ENCODE results near the gene RAB37.

The RAB37 gene

DNA sequence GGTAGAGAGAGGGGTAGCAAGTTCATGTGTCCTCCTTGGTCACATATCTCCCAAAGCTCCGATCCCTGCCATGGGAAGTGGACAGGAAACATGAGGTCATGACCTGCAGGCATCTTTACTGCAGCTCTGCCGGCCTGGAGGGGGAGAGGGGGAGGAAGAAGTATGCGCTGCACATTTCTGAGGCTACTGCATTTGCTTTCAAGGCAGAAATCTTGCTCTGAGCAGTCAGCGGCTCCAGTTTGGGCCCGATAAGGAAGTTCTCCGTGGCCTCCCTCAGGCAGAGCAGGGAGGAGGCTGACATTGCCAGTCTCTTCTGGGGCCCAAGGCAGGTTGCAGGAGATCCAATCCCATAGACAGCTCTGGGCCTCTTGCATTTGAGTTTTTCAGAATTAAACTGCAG lies 9.9 kb downstream of the RAB37 start:
- WGBS: 41% methylated on average over 6 of the region's 6 CpGs
- H3K9me3 ChIP-seq (ENCODE audit: insufficient read depth, low read depth, low read length): no peaks in the 10 kb centered on the region
- no peak overlapping the region for H3K4me3 ChIP-seq (ENCODE audit: low read length)
- no peak overlapping the region for H3K9ac ChIP-seq (ENCODE audit: low read depth, low read length)
- peak overlapping the region; percentile 43; the same call in 1 of the 2 replicates for H3K27ac ChIP-seq (ENCODE audit: low read depth, low read length)
- H3K36me3 ChIP-seq (ENCODE audit: insufficient read depth, low read length): no peaks in the 10 kb centered on the region
- H3K4me1 ChIP-seq (ENCODE audit: insufficient read depth, low read length): peaks cover 48% of the 10 kb centered on the region
- peaks cover 6% of the 10 kb centered on the region; the same call in 1 of the 2 replicates for H3K27me3 ChIP-seq (ENCODE audit: insufficient read depth, low read length)

DNA sequence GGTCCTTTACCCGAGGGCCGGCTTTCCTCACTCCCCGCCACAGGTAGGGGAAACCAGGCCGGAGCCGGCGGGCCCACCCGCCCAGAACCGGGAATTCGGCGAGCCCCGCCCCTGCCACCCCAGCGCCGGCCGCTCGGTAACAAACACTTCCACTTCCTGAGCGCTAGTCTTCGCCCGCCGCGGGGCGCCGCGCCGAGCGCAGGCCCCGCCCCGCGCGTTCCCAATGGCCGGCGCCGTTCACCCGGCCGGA lies 11.1 kb downstream of the RAB37 start:
- no peak overlapping the region for H3K9ac ChIP-seq (ENCODE audit: low read depth, low read length)
- under 1% methylated on average over 34 of the region's 34 CpGs for WGBS

DNA sequence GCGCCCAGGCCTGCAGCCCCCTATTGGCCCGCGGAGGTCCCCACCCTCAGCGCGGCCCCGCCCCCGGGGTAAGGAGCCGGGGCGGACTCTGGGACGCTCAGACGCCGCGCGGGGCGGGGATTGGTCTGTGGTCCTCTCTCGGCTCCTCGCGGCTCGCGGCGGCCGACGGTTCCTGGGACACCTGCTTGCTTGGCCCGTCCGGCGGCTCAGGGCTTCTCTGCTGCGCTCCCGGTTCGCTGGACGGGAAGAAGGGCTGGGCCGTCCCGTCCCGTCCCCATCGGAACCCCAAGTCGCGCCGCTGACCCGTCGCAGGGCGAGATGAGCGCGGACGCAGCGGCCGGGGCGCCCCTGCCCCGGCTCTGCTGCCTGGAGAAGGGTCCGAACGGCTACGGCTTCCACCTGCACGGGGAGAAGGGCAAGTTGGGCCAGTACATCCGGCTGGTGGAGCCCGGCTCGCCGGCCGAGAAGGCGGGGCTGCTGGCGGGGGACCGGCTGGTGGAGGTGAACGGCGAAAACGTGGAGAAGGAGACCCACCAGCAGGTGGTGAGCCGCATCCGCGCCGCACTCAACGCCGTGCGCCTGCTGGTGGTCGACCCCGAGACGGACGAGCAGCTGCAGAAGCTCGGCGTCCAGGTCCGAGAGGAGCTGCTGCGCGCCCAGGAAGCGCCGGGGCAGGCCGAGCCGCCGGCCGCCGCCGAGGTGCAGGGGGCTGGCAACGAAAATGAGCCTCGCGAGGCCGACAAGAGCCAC lies 11.6 kb downstream of the RAB37 start, which contains the start of gene NHERF1:
NHERF1 (plus strand) TSS at position 100 of the 750 bp plus-strand sequence; CDS start at position 319, 219 bp downstream.
- no peaks in the 10 kb centered on the region for H3K36me3 ChIP-seq (ENCODE audit: insufficient read depth, low read length)

More for the DNA sequence above, 11.1 kb downstream of the RAB37 start:
- Histone ChIP-seq H3K27ac (ENCODE audit: low read depth, low read length) (no peak overlapping the region), H3K4me1 (ENCODE audit: insufficient read depth, low read length) (peaks cover 43% of the 10 kb centered on the region), H3K36me3 (ENCODE audit: insufficient read depth, low read length) (no peaks in the 10 kb centered on the region), H3K9me3 (ENCODE audit: insufficient read depth, low read depth, low read length) (no peaks in the 10 kb centered on the region), H3K27me3 (ENCODE audit: insufficient read depth, low read length) (peaks cover 6% of the 10 kb centered on the region; the same call in 1 of the 2 replicates), H3K4me3 (ENCODE audit: low read length) (peak overlapping the region; percentile 88)

DNA sequence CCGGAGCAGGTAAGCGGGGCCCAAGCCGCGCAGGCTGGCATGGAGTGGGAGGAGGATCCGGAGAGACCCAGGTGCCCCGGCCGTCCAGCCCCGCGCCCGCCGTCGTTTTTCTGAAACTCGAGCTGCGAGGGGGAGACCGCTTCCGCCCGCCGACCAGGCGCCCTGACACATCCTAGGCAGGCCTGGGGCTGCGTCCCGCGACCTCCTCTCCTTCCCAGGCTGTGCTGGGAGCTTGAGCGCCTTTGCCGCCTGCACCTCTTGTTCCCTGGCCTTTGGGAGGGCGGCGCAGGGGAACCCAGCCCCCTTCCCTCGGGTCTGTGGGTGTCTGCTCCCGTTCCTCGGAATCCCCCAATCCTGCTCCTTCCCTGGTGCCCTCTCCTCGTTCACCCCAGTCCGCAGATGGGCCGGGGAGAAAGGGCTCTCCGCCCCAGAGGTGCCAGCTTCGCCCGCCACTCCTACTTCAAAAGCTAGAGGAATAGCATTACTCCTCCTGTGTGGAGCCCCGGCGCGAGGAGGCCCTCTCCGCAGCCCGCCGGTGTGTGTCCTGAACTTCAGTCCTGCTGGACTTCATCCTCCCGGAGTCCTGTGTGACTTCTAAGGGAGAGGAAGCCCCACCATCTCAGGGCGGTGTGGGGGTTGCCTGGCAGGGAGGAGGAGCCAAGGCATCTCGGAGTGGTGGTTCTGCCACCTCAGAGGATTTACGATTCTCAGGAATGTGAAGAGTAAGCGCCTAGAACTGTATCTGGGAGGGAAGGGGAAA lies 12.4 kb downstream of the RAB37 start:
- Histone ChIP-seq H3K9me3 (ENCODE audit: insufficient read depth, low read depth, low read length) (no peaks in the 10 kb centered on the region), H3K36me3 (ENCODE audit: insufficient read depth, low read length) (no peaks in the 10 kb centered on the region), H3K4me3 (ENCODE audit: low read length) (peak overlapping the region; percentile 88), H3K9ac (ENCODE audit: low read depth, low read length) (peak overlapping the region; percentile 79), H3K4me1 (ENCODE audit: insufficient read depth, low read length) (peaks cover 43% of the 10 kb centered on the region), H3K27ac (ENCODE audit: low read depth, low read length) (no peak overlapping the region), H3K27me3 (ENCODE audit: insufficient read depth, low read length) (peaks cover 6% of the 10 kb centered on the region; the same call in 1 of the 2 replicates)
- WGBS: 1% methylated on average over 46 of the region's 46 CpGs

More for the DNA sequence above, 11.6 kb downstream of the RAB37 start, which contains the start of gene NHERF1:
- H3K4me1 ChIP-seq (ENCODE audit: insufficient read depth, low read length): peaks cover 43% of the 10 kb centered on the region
- H3K4me3 ChIP-seq (ENCODE audit: low read length): peak within 1 kb of the TSS; percentile 88
- H3K27me3 ChIP-seq (ENCODE audit: insufficient read depth, low read length): peaks cover 6% of the 10 kb centered on the region; the same call in 1 of the 2 replicates
- no peaks in the 10 kb centered on the region for H3K9me3 ChIP-seq (ENCODE audit: insufficient read depth, low read depth, low read length)
- peak within 1 kb of the TSS; percentile 79 for H3K9ac ChIP-seq (ENCODE audit: low read depth, low read length)
- no peak within 1 kb of the TSS for H3K27ac ChIP-seq (ENCODE audit: low read depth, low read length)
- WGBS: under 1% methylated on average over 90 of the region's 90 CpGs

DNA sequence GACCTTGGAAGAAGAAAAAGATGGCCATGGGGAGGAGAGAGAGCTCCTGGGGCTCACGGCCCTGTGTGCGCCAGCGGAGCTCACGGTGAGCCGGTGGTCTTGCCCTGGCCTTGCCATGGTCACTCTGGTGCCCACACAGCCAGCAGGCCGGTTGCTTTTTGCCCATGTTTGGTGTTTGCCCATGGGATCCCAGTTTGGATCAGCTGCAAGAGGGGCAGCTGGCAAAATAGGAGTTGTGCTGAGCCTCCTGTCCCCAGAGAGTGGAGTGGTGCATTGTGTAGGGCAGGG lies 12.9 kb downstream of the RAB37 start:
- Histone ChIP-seq H3K9me3 (ENCODE audit: insufficient read depth, low read depth, low read length) (no peaks in the 10 kb centered on the region), H3K4me3 (ENCODE audit: low read length) (peak overlapping the region; percentile 88), H3K36me3 (ENCODE audit: insufficient read depth, low read length) (no peaks in the 10 kb centered on the region), H3K27me3 (ENCODE audit: insufficient read depth, low read length) (peaks cover 6% of the 10 kb centered on the region; the same call in 1 of the 2 replicates), H3K4me1 (ENCODE audit: insufficient read depth, low read length) (peaks cover 40% of the 10 kb centered on the region), H3K9ac (ENCODE audit: low read depth, low read length) (no peak overlapping the region; the same call in 1 of the 2 replicates), H3K27ac (ENCODE audit: low read depth, low read length) (no peak overlapping the region)
- 60% methylated on average over 6 of the region's 6 CpGs for WGBS

DNA sequence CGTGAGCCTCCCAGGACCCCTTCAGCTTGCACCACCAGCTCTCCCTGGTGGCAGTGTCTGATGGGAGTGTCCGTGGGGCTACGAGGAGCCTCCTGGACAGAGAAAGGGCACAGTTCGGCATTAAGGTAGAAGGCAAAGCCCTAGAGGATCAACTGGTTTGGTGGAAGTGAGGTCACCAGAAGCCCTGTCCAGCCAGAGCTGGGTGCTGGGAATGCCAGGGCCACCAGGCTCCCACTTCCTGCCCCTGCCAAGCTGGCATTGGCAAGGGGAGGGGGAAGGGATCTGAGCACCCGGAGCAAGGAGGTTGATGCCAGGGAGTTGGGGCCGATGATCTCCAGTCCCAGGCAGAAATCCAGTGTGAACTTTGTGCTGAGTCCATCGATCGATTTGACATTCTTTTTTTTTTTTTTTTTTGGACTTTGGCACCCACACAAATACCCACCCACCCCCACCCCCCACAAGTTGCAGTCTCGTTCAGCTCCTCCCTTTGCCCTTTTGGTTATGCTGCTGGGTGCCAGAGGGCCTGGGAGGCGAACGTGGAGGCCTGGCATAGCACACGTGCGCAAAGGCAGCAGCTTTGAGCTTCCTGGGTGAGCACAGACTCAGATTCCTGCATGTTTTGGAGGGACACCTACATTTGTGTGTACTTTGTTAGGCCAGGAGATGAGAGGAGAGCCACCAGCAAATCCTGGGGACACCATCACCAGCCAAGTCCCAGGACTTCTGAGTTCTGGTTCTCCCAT lies 13.4 kb downstream of the RAB37 start:
- 86% methylated on average over 13 of the region's 13 CpGs for WGBS
- Histone ChIP-seq H3K27ac (ENCODE audit: low read depth, low read length) (no peak overlapping the region), H3K9me3 (ENCODE audit: insufficient read depth, low read depth, low read length) (no peaks in the 10 kb centered on the region), H3K27me3 (ENCODE audit: insufficient read depth, low read length) (peaks cover 6% of the 10 kb centered on the region; the same call in 1 of the 2 replicates), H3K4me1 (ENCODE audit: insufficient read depth, low read length) (peaks cover 36% of the 10 kb centered on the region), H3K4me3 (ENCODE audit: low read length) (peak overlapping the region; percentile 88), H3K9ac (ENCODE audit: low read depth, low read length) (no peak overlapping the region), H3K36me3 (ENCODE audit: insufficient read depth, low read length) (no peaks in the 10 kb centered on the region)

DNA sequence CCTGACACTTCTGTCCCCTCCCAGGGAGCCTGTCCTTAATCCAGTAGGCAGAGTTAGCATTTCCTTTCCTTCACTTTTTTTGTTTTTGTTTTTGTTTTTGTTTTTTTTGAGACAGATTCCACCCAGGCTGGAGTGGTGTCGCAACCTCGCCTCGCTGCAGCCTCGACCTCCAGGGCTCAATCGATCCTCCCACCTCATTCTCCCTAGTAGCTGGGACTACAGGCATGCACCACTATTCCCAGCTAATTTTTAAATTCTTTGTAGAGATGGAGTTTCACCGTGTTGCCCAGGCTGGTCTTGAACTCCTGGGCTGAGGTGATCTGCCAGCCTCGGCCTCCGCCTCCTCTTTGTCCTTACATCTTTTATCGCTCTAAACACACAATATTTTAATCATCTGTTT lies 15.4 kb downstream of the RAB37 start:
- H3K4me3 ChIP-seq (ENCODE audit: low read length): no peak overlapping the region
- H3K27me3 ChIP-seq (ENCODE audit: insufficient read depth, low read length): peaks cover 6% of the 10 kb centered on the region; the same call in 1 of the 2 replicates
- H3K36me3 ChIP-seq (ENCODE audit: insufficient read depth, low read length): no peaks in the 10 kb centered on the region
- no peak overlapping the region for H3K9ac ChIP-seq (ENCODE audit: low read depth, low read length)
- 93% methylated on average over 9 of the region's 9 CpGs for WGBS
- no peak overlapping the region for H3K27ac ChIP-seq (ENCODE audit: low read depth, low read length)
- H3K9me3 ChIP-seq (ENCODE audit: insufficient read depth, low read depth, low read length): no peaks in the 10 kb centered on the region
- H3K4me1 ChIP-seq (ENCODE audit: insufficient read depth, low read length): peaks cover 19% of the 10 kb centered on the region

DNA sequence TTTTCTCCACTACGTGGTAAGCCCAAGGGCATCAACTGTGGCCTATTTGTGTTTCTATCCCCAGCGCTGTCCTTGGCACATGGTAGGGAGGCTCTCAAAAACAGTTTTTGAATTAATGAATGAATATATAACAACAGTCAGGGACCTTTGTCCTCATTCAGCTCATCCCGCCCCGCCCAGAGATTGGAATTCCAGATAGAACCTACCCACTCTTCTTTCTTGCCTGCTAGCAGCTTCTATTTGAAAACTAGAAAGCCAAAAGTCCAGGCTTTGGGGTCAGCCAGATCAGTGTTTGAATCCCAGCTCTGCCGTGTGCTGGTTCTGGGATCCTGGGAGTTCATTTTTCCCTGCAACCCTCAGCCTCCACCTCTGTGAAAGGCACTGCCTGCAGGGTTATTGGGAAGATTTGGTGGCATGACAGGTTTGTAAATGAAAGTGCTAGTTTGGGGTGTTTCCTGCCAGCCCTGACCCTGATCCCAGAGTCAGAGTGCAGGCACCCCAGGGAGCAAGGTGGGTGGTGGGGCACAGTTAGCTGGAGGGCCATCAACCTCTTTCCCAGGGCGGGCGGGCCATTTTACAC lies 15.9 kb downstream of the RAB37 start:
- Histone ChIP-seq H3K36me3 (ENCODE audit: insufficient read depth, low read length) (no peaks in the 10 kb centered on the region), H3K9ac (ENCODE audit: low read depth, low read length) (no peak overlapping the region), H3K27me3 (ENCODE audit: insufficient read depth, low read length) (peaks cover 6% of the 10 kb centered on the region; the same call in 1 of the 2 replicates), H3K4me3 (ENCODE audit: low read length) (no peak overlapping the region), H3K4me1 (ENCODE audit: insufficient read depth, low read length) (peaks cover 19% of the 10 kb centered on the region), H3K9me3 (ENCODE audit: insufficient read depth, low read depth, low read length) (no peaks in the 10 kb centered on the region), H3K27ac (ENCODE audit: low read depth, low read length) (no peak overlapping the region)
- WGBS: 93% methylated on average over 7 of the region's 7 CpGs

DNA sequence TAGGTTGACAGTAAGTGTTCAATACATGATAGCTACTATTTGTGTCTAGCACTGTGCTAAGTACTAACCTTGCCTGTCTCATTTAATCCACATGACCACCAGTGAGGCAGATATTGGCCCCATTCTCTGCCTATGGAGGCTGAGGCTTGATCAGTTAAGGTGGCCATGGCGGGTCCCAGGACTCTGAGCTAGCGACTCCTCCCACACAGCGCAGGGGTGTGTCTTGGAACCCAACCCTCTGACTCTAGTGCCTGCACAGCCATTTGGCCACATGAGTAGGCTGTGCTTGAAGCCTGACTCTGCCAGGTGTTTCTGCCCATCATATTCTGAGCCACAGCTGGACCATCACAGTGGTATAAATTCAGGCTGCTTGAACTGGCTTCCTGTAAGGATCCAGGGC lies 17.8 kb downstream of the RAB37 start:
- 94% methylated on average over 3 of the region's 3 CpGs for WGBS
- H3K4me3 ChIP-seq (ENCODE audit: low read length): no peak overlapping the region
- H3K9ac ChIP-seq (ENCODE audit: low read depth, low read length): no peak overlapping the region
- H3K27me3 ChIP-seq (ENCODE audit: insufficient read depth, low read length): no peaks in the 10 kb centered on the region
- H3K36me3 ChIP-seq (ENCODE audit: insufficient read depth, low read length): no peaks in the 10 kb centered on the region
- no peaks in the 10 kb centered on the region for H3K9me3 ChIP-seq (ENCODE audit: insufficient read depth, low read depth, low read length)
- H3K27ac ChIP-seq (ENCODE audit: low read depth, low read length): no peak overlapping the region
- H3K4me1 ChIP-seq (ENCODE audit: insufficient read depth, low read length): peaks cover 36% of the 10 kb centered on the region

DNA sequence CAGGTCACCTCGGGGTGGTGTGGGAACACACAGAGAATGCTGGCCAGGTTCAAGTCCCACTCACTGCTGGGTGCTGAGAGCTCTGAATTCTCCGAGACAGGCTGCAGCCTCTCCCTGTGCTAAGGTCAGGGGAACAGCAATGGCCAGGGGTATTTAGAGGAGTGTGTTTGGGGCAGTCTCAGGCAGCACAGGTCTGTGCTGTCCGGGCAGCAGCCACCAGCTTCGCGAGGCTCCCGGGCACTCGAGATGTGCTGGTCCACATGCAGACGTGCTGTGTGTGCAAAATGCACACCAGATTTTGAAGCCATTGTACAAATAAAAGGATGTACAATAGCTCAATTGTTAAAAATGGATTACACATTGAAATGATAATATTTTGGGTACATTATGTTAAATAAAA lies 18.5 kb downstream of the RAB37 start:
- Histone ChIP-seq H3K9me3 (ENCODE audit: insufficient read depth, low read depth, low read length) (no peaks in the 10 kb centered on the region), H3K9ac (ENCODE audit: low read depth, low read length) (no peak overlapping the region), H3K4me1 (ENCODE audit: insufficient read depth, low read length) (peaks cover 37% of the 10 kb centered on the region), H3K27ac (ENCODE audit: low read depth, low read length) (no peak overlapping the region), H3K4me3 (ENCODE audit: low read length) (no peak overlapping the region), H3K36me3 (ENCODE audit: insufficient read depth, low read length) (no peaks in the 10 kb centered on the region), H3K27me3 (ENCODE audit: insufficient read depth, low read length) (no peaks in the 10 kb centered on the region)
- WGBS: 93% methylated on average over 8 of the region's 8 CpGs

DNA sequence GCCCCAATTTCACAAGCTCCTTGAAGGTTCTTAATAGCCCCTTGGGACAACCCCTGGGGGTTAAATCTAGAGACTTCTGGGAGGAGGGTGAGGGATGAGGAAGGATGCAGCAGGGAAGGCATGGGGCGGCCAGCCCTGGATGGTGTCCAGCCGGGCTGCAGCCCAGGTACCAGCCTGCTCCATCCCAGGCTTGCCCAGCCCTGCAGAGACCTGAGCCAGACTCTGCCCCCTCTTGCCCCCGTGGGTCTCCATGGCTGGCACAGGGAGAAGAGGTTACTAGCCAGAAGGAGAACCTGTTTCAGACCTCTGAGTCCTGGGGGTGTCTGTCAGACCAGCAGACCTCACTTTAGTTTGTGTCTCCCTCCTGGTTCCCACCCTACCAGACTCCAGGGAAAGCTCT lies 19.8 kb downstream of the RAB37 start:
- no peaks in the 10 kb centered on the region for H3K27me3 ChIP-seq (ENCODE audit: insufficient read depth, low read length)
- no peaks in the 10 kb centered on the region for H3K9me3 ChIP-seq (ENCODE audit: insufficient read depth, low read depth, low read length)
- WGBS: 92% methylated on average over 3 of the region's 3 CpGs
- no peak overlapping the region for H3K9ac ChIP-seq (ENCODE audit: low read depth, low read length)
- H3K27ac ChIP-seq (ENCODE audit: low read depth, low read length): no peak overlapping the region
- H3K4me3 ChIP-seq (ENCODE audit: low read length): no peak overlapping the region
- H3K36me3 ChIP-seq (ENCODE audit: insufficient read depth, low read length): no peaks in the 10 kb centered on the region
- H3K4me1 ChIP-seq (ENCODE audit: insufficient read depth, low read length): peaks cover 40% of the 10 kb centered on the region

All from HUES64 (cell line).